ENCODE data around the gene DAGLB.
A peak's percentile ranks its signal among the peaks of the same experiment; 100 is the strongest.
"Not testable (repeated sequence)": the region's sequence is repeated elsewhere in the genome, so short reads cannot be mapped to it uniquely, and the experiment has no call there.

DAGLB gene

DNA sequence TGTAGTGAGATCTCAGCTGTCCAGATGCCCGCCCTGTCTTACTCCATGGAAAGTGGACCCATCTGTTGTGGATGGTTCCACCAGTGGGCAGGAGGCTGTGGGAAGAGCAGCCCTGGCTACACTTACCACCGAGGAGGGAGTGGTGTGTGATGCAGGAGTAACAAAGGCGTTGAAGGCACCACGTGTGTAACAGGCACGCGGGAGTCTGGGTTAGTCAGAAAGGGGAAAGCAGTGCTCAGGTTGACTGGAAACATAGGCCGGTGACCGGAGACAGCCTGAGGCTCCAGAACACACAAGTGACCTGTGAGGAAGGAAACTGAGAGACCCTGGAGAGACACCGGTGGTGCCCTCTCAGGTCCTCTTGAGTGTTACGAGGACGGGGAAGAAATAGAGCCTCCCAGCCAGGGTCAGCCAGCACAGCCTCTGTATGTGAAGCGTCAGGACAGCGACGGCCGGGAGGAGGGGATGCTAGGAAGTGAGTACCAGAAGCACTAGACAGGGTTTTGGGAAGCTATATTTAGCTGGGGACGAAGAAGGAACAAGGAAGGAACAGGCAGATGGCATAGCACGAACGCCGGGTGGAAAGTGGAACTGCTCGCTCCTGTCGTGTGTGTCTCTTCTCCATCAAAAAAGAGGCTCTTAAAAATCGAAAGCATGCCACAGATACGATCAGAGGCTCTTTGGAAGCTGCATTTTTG is 51.7 kb downstream of the DAGLB start:
- no peak for FAIRE-seq

DNA sequence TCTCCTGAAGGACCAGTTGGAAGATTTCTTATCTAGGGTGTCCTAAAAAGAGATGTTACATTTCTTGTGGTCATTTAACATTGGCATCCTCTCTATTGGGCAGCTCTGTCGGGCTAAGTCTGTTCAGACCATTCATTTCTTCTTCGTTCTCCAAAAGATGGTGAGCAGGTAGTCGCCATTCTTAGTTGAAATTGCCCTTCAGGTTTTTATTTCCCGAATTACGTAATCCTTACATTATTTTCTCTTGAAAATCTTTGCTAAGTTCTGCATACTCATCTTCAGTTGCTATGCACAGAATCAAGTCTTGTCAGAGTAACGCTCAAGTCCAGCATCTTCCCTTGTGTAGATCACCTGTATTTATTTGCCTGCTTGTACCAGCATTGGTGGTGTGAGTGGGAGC is 53.6 kb downstream of the DAGLB start:
- no peak for FAIRE-seq

DNA sequence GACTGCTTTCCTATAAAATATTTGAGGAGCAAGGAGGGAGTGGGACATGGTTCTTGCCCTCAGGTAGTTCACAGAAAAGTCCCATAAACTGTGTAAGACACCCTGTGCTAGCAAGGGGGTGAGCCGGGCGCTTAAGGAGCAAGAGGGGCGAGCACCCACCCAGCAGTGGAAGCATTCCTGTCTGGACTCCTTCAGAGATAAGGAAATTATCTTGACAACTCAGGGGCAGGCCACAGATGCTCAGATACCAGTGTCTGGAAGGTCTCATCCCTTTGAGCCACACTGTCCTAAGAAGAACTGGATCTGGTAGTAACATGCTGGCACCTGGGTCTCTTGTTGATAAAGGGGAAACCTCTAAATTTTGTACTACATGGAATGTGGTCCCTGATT is 54.1 kb downstream of the DAGLB start:
- FAIRE-seq, result no peak

GRCh38 chr7:6392712-6393666 is 54.8 kb downstream of the DAGLB start:
- FAIRE-seq, result no peak

- FAIRE-seq, result no peak
These were observed 58.0 kb downstream of the DAGLB start for GRCh38 chr7:6389728-6390127.

- FAIRE-seq, result no peak
These were observed 59.9 kb downstream of the DAGLB start for GRCh38 chr7:6387734-6388294.

DNA sequence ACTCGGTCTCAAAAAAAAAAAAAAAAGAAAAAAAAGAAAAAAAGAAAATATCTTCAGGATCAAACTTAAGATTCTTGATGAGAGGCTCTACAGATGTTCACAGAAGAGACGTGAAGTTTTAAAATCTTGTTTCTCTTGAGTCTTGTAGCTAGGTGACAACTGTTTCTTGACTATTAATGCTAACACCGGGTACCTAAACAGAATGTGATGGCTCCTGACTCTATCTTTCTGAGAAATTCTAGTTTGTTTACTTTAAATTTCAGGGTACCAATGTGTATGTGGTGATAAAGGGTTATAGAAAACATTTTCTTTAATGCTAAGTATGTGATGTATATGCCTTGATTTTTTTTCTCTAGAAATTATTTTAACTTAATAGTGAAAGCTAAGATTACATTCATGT is 61.0 kb downstream of the DAGLB start:
- FAIRE-seq, result no peak

- no peak for FAIRE-seq
These were observed 61.7 kb downstream of the DAGLB start for GRCh38 chr7:6385909-6386560.

DNA sequence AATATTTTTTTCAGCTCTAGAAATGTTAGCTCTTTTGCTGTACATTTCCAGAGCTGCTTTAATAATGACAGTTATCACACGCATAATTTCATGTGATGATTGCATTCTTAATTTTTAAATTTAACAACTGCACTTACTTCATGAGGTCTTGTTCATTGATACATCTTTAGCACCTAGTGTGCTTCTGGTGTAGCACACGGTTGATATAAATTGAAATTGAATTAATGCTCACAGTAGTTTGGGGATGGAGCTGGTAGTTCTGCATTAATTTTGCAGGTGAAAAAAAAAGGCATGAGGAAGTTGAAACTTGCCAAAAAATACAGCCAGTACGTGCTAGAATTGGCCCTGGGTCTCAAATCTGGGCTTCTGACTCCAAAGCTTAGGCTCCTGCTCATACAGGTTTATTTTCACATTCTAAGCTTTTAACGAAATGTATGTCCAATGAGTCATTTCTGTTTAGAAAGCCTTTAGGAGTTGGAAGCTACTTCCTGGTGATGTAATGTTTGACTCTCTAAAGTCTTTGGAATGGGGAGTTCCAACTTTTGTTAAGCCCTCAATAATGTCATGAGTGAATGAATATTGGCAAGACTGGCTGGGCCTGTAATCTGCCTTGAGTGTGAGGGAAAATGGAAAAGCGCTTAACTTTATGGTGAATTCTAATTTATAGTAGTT is 62.5 kb downstream of the DAGLB start:
- no peak for FAIRE-seq

DNA sequence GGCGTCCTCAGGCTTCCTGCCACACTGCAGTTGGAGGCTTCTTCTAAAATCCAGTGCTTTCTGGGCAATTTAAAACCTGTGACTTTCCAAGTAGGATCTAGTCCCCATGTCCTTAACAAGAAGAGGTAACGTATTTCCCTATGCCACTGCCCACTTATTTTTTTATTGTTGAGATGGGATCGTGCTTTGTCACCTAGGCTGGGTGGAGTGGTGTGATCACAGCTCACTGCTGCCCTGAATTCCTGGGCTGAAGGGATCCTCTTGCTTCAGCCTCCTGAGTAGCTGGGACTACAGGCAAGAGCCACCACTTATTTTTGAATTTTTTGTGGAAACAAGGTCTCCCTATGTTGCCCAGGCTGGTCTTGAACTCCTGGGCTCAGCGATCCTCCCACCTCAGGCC is 63.4 kb downstream of the DAGLB start:
- no peak for FAIRE-seq

DNA sequence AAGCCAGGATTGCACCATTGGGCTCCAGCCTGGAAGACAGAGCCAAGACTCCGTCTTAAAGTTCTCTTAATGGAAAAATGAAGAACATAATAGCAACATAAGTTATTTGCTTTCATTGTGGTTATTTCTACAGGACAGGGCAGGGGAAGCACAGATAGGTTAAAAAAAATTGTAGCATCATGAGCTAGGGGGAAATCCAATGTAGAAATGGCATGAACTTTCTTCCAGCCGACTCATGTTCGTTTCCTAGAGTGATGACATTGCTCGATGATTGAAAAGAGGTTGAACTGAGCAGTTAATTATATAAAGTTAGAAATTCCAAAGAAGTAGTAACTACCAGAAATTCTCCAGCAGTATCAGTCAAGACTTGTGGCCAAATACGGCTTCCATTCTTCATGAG is 64.9 kb downstream of the DAGLB start:
- FAIRE-seq, result no peak

GRCh38 chr7:6381846-6382245 is 65.9 kb downstream of the DAGLB start:
- FAIRE-seq, result not testable (repeated sequence)

DNA sequence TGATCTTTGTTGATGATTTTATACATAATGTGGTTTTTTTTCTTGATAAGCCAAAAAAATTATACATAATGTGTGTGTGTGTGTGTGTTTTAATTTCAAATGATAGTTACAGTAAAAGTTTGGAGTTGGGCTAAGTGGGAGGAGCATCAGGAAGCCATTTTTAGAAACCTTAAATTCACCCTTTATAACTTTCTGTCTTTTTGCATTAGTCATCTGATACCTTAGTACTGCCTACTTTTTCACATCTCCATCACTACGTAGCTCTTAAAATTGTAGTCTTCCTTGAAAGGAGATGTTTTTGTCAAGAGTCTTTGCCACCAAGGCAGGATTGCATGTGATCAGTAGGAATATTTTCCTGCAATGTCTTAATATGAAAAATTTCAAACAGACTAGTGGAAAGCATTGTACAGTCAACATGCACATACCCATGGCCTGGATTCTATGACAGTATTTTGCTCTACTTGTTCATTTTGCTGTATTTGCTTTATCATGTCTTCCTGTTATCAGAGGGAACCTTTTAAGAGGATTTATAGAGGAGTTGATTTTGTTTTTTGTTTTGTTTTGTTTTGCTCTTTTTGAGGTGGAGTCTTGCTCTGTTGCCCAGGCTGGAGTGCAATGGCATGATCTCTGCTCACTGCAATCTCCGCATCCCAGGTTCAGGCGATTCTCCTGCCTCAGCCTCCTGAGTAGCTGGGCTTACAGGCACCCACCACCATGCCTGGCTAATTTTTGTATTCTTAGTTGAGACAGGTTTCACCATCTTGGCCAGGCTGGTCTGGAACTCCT is 67.3 kb downstream of the DAGLB start:
- FAIRE-seq, result no peak

DNA sequence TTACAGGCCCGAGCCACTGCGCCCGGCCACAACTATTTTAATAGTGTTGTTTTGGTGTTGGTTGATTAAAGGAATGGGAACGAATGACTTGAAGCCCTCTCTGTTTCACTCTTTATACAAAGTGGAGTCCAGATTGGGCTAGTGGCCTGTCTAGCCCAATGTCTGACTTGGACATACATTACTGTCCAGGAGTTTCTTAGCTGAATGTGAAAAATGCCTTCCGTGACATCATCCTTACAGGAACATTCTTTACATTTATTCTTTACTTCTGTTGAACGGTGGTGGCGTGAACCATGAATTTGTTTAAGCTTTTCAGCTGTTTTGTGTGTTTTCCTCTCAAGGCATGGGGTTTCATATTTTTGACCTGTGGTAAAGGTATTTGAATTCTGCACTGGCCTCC is 67.9 kb downstream of the DAGLB start:
- FAIRE-seq, result no peak

DNA sequence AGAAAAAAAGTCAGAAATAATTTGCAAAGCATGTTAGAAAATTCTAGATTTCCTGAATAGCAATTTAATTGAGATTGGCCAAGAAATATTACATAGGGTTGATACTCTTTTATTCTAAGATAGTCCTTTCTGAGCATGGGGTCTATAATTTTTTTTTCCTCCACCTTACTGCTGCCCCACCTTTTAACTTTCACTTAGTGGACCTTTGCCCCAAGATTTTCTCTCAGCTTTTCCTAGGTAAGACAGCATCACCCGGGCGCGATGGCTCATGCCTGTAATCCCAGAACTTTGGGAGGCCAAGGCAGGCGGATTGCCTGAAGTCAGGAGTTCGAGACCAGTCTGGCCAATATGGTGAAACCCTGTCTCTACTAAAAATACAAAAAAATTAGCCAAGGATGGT is 69.2 kb downstream of the DAGLB start:
- not testable (repeated sequence) for FAIRE-seq

DNA sequence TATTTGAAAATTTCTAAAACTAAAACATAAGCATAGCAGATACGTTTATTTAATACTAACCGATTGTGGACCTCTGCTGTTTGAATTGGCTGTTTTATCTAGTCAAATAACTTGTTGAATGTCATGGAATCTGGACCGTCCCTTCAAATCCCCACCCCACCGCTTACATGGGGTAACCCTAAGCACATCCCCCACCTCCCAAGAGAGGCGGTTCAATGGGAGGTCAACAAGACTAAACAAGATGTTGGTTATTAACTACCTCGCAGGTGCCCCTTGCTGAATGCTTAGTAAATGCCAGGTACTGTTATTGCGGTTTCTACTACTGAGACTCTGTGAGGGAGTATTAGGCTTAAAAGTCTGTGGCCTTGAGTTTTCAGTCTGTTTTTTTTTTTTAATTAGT is 70.9 kb downstream of the DAGLB start:
- no peak for FAIRE-seq

DNA sequence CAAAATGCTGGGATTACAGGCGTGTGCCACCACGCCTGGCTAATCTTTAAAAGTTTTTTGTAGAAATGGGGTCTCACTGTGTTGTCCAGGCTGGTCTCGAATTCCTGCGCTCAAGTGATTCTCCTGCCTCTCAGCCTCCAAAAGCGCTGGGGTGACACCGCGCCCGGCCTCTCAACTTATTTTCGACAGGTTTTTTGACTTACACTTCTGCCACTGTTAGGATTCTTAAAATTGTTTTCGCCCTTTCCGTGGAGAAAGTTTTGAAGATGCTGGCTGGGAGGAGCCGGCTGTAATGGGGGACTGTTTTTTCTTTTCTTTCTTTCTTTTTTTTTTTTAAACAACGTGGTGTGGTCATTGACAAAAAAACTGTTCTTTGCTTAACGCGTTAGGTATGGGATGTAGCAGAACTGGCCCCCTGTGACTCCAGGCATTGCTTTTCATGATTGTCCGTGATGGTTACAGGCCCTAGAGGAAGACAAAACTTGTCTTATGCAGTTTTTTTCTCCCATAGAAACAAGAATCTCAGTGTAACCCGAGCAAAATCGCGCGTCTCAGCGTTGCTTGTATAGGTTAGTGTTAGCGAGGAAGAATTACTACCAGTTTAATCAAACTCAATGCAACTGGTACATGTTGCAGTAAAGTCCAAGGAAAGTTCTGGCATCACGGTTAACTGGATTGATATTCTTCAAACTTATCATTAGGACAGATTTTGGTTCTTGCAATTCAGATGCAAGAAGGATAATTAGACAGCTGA is 72.2 kb downstream of the DAGLB start:
- no peak for FAIRE-seq

- FAIRE-seq, result peak; percentile 14
These were observed 80.0 kb downstream of the DAGLB start for GRCh38 chr7:6367701-6368211.

- FAIRE-seq, result no peak
These were observed 82.3 kb downstream of the DAGLB start for GRCh38 chr7:6365451-6365850.

- no peak for FAIRE-seq
These were observed 86.9 kb downstream of the DAGLB start for GRCh38 chr7:6360841-6361240.

GRCh38 chr7:6359734-6360133 is 88.0 kb downstream of the DAGLB start:
- no peak for FAIRE-seq
